ENCODE measurements around the gene NADSYN1.
"Not testable (repeated sequence)": the region's sequence is repeated elsewhere in the genome, so short reads cannot be mapped to it uniquely, and the experiment has no call there.

Gene NADSYN1

GRCh38 chr11:71495286-71496230, 42.6 kb downstream of the NADSYN1 start:
- no peak for DNase-seq

DNA sequence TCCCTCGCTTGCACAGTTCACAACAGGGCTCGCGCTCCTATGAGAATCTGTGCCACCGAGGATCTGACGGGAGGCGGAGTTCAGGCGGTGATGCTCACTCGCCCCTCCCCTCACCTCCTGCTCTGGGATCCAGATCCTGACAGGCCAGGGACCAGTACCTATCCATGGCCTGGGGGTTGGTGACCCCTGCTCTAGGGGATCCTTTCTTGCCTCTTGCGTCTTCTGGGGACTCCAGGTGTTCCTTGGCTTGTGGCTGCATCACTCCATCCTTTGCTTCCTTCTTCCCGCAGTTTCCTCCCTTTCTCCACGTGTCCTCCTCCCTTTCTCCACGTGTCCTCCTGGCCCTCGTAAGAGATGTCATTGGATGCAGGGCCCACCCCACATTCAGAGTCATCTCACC, 43.4 kb downstream of the NADSYN1 start:
- no peak for DNase-seq

DNA sequence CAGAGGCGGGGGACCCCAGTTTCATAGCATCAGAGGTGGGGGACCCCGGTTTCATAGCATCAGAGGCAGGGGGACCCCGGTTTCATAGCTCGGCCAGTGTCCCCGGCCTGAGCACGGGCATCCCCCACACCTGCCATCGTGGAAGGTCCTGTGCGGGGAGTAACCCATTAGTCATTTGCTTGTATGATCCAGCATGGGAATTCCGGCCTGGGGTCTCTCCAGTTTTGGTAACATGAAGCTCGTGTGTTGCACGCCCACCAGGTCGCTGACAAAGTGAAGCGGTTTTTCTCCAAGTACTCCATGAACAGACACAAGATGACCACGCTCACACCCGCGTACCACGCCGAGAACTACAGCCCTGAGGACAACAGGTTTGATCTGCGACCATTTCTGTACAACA, 45.1 kb downstream of the NADSYN1 start:
- no peak for DNase-seq

DNA sequence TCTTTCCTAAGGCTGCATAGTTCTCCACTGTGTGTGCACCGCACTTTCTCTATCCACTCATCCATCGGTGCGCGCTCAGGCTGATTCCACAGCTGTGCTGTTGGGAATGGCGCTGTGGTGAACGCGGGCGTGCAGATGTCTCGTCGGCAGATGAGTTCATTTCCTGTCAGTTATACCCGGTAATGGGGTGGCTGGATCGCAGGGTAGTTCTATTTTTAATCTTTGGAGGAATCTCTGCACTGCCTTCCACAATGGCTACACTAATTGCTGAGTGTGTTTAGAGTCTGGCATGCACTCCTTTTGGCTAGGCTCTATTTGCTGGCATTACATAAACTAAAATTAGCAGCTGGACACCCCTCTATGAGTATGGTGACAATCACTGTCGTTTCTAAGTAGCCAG, 46.1 kb downstream of the NADSYN1 start:
- DNase-seq = no peak

DNA sequence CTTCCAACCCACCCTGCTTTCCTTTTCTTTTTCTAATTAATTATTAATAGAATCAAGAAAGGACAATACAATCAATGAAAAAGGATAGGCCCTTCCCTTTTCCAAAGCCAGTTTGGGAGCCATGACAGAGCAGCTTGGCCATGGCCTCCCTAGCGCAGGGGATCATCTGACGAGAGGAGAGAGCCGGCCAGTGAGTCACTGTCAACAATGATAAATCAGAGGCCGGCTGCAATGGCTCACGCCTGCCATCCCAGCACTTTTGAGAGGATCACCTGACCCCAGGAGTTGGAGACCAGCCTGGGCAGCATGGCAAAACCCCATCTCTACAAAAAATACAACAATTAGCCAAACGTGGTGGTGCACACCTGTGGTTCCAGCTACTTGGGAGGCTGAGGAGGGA, 46.5 kb downstream of the NADSYN1 start:
- DNase-seq = no peak

DNA sequence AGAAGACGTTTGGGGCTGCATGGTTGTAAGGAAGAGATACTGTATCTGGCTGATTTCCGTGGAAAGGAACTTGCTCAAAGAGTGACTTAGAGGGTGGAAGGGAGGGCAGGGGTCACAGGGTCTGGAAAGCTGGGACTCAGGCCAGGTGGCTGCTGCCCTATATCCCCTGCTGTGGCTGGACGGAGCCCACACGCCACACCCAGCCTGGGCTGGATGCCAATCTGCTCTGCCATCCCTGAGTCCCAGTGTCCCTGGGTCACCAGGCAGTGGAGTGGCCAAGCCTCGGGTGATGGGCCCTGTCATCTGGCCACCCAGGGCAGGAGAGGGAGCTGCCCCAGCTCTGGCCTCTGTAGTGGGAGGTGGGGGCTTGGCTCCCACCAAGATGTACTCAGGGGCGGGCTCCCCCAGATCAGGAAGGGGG, 47.6 kb downstream of the NADSYN1 start:
- no peak for DNase-seq

- no peak for DNase-seq
Observed at GRCh38 chr11:71501071-71501985, 48.3 kb downstream of the NADSYN1 start.

DNA sequence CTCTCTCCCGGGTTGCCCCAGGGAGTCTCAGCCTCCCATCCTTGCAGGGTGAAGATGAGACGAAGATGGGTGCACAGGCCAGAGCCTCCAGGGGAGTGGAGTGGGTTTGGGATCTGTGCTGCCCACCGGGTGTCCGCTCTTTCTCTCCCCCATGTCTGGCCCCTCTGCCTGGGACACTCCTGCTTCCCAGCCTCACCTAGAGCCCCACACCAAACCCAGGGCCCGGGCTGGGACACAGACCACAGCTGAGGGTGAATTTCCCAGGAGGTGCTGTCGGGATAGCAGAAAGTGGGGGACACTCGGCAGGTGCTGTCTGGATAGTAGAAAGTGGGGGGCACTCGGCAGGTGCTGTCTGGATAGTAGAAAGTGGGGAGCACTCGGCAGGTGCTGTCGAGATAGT, 49.0 kb downstream of the NADSYN1 start:
- no peak for DNase-seq

DNA sequence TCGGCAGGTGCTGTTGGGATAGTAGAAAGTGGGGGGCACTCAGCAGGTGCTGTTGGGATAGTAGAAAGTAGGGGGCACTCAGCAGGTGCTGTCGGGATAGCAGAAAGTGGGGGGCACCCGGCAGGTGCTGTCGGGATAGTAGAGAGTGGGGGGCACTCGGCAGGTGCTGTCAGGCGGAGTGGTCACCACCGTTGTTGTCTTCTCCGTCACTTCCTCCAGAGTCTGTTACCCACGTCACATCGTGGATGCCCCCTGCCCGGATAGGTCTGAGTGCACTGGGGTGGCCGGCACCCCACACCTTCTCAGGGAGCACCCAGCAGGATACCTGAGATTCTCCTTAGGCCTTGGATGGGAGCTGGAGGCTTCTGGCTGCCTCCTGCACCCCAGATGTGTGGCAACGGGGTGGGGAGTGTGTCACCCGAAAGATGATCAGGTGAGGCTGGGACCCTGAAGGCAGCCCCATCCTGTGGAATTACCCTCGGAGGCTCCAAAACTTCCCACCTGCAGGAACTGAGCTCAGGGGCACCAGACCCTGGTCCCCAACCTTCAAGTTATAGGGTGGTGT, 50.0 kb downstream of the NADSYN1 start:
- no peak for DNase-seq

- no peak for DNase-seq
Observed at GRCh38 chr11:71504531-71504930, 51.5 kb downstream of the NADSYN1 start.

GRCh38 chr11:71505001-71505400, 52.0 kb downstream of the NADSYN1 start:
- no peak for DNase-seq

DNA sequence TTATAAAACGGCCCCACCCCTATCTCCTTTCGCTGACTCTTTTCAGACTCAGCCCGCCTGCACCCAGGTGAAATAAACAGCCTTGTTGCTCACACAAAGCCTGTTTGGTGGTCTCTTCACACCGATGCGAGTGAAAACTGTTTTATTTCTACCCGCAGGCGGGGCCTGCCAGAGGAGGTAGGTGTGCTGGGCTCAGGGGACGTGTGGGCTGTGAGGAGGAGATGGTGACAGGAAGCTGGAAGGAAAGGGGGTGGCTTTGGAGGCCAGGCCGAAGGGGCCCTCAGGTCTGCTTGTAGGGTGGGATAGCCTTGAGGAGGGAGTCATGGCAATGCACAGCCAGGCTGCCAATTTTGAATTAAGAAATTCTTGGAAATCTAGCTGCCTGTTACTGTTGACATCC, 52.8 kb downstream of the NADSYN1 start:
- DNase-seq = no peak

DNA sequence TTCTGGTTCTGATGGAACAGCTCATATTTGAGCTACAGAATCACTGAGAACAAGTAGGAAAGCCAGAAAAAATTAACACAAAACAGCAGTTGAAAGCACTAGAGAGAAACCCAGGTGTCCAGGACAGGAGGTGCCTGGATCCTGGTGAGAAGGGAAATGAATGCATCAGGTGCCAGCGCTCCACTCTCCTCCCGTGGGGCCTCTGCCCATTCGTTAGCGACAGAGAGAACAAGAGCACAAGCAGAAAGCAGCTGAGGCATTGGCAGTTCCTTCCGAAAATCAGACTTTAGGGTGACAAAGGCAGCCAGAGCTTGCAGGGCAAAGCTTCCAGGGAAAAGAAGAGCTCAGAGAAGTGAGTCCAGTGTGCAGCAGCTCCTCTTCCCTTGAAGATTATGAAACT, 54.1 kb downstream of the NADSYN1 start:
- no peak for DNase-seq

- DNase-seq = no peak
Observed at GRCh38 chr11:71518506-71519471, 65.8 kb downstream of the NADSYN1 start.

GRCh38 chr11:71519546-71519945, 66.5 kb downstream of the NADSYN1 start:
- DNase-seq = no peak

- no peak for DNase-seq
Observed at GRCh38 chr11:71525188-71525937, 72.4 kb downstream of the NADSYN1 start.

DNA sequence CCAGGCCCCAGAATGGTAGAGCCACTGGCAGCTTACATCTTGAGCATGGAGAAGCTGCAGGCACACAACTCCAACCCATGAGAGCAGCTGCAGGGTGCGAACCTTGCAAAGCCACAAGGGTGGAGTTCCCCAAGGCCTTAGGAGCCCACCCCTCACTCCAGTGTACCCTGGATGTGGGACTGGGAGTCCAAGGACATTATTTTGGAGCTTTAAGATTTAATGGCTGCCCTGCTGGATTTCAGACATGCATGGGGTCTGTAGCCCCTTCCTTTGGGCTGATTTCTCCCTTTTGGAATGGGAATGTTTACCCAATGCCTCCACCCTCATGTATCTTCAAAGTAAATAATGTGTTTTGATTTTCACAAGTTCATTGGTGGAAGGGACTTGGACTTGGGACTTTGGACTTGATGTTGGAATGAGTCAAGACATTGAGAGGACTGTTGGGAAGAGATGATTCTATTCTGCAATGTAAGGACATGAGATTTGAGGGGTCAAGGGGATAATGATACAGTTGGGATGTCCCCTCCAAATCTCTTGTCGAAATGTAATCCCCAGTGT, 73.0 kb downstream of the NADSYN1 start:
- DNase-seq = no peak

DNA sequence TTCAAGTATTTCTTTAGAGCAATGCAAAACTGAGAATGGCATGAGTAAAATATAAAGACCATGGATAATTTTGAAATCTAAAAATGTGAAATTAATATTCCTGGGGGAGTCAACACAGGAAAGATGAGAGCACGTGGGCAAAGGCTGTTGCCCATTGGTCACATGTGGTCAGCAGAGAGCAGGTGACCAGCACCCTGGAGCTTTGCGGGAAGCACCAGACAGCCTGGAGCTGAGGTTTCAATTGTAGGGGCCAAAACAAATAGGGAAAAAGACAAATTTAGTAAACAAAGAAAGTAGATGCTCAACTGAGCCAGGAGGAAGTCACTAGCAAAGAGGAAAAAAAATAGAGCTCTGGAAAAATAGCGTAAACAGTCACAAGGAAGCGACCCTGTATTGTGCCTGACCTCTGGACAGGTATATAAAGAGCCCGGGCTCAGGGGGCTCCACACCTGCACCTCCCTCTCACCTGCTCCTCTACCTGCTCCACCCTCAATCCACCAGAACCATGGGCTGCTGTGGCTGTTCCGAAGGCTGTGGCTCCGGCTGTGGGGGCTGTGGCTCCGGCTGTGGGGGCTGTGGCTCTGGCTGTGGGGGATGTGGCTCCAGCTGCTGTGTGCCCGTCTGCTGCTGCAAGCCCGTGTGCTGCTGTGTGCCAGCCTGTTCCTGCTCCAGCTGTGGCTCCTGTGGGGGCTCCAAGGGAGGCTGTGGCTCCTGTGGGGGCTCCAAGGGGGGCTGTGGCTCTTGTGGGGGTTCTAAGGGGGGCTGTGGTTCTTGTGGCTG, 74.0 kb downstream of the NADSYN1 start, which contains the start of gene KRTAP5-7:
KRTAP5-7 (plus strand) TSS at position 472 of the 780 bp plus-strand sequence; CDS start at position 506, 34 bp downstream.
- not testable (repeated sequence) for DNase-seq

DNA sequence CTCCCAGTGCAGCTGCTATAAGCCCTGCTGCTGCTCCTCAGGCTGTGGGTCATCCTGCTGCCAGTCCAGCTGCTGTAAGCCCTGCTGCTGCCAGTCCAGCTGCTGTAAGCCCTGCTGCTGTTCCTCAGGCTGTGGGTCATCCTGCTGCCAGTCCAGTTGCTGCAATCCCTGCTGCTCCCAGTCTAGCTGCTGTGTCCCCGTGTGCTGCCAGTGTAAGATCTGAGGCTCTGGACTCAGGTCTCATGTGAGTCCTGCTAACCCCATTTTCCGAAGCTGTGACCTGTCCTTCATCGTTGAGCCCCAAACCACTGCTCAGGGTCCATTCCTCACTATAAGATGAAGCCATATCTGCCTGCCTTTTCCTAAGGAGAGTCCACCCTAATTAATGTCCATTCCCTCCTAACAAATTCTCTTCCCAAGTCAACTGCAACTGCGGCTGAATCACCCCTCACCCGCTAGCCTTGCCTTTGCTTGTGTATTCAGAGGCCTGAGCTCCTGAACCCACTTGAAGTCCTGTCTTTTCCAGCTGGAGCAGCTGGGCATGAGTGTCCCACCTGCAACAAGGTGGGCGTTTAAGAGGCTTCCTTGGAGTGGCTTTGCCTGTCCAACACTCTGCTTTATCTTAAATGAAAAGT, 74.7 kb downstream of the NADSYN1 start:
- no peak for DNase-seq

- no peak for DNase-seq
Observed at GRCh38 chr11:71530602-71531001, 77.6 kb downstream of the NADSYN1 start.

All from NCI-H187 treated with DMSO at 0.1 percent for 48 hours (cell line).